ENCODE data around the gene RTL10. TPM values are rescaled to one million over a fixed set of nuclear protein-coding genes. Genes with fewer than 3 reads are reported as not detected.

Gene RTL10
- total and polyA plus RNA-seq, 2 of the 8 experiments (the other 6 are each of a cell fraction or from before 2014, with no cell fraction given) = 11.5 to 18.8 TPM

GRCh38 chr22:19851291-19852176, 3.1 kb downstream of the RTL10 start:
- Histone ChIP-seq H3K4me3 (ENCODE audit: extremely low read depth in 1 of 4, insufficient read depth in 2 of 4, low read depth in 3 of 4, low read length in 4 of 4) (no peak overlapping the region), H4K20me1 (replicated peaks in 1 of 2; ENCODE audit: control insufficient read depth in 1 of 2, insufficient read depth in 2 of 2, low read length in 2 of 2) (peaks cover 12 to 51% of the 10 kb centered on the region in 2 experiments), H3K18ac (ENCODE audit: extremely low read depth, low read length) (no peak overlapping the region), H3K79me1 (ENCODE audit: low read depth, low read length) (peaks cover 19% of the 10 kb centered on the region), H3K27ac (ENCODE audit: low read depth, low read length) (no peak overlapping the region), H2BK12ac (ENCODE audit: low read depth, low read length) (no peak overlapping the region), H3K27me3 (replicated peaks in 1 of 4; ENCODE audit: control insufficient read depth in 3 of 4, extremely low read depth in 1 of 4, insufficient read depth in 3 of 4, low read length in 3 of 4) (no peaks in the 10 kb centered on the region), H4K91ac (replicated peaks; ENCODE audit: insufficient read length, low read length) (no peak overlapping the region), H4K5ac (ENCODE audit: insufficient read length, low read depth, low read length) (no peak overlapping the region), H3K9ac (replicated peaks in 1 of 4; ENCODE audit: extremely low read depth in 1 of 4, low read depth in 3 of 4, low read length in 3 of 4) (no peak overlapping the region), H3K36me3 (ENCODE audit: control insufficient read depth in 2 of 4, insufficient read depth in 4 of 4, low read length in 3 of 4) (peaks cover 2 to 16% (median 14%) of the 10 kb centered on the region in 4 experiments; a peak in 6 of 8 replicates), H3K79me2 (ENCODE audit: control insufficient read depth in 1 of 2, insufficient read depth in 2 of 2, low read length in 2 of 2) (peaks cover 0 to 26% of the 10 kb centered on the region in 2 experiments; a peak in 3 of 4 replicates), H2BK5ac (ENCODE audit: low read depth, low read length) (no peak overlapping the region), H3K23me2 (ENCODE audit: low read depth, low read length) (peaks cover 16% of the 10 kb centered on the region; the same call in 1 of the 2 replicates), H3K4me1 (replicated peaks in 1 of 4; ENCODE audit: control insufficient read depth in 3 of 4, insufficient read depth in 4 of 4, low read length in 3 of 4) (peaks cover 0 to 24% (median 12%) of the 10 kb centered on the region in 4 experiments; a peak in 6 of 7 replicates), H2BK15ac (ENCODE audit: low read length) (no peak overlapping the region), H3K4me2 (ENCODE audit: insufficient read depth in 1 of 2, low read depth in 2 of 2, low read length in 2 of 2) (no peak overlapping the region), H2AFZ (ENCODE audit: low read length) (no peak overlapping the region), H3K9me3 (ENCODE audit: insufficient read depth in 2 of 2, low read depth in 1 of 2, low read length in 1 of 2) (no peaks in the 10 kb centered on the region), H4K8ac (ENCODE audit: extremely low read depth, insufficient read depth, low read length) (no peak overlapping the region; the same call in 1 of the 2 replicates), H3K4ac (replicated peaks; ENCODE audit: insufficient read length, low read depth, low read length) (no peak overlapping the region), H3K56ac (replicated peaks; ENCODE audit: insufficient read length, low read depth, low read length) (no peak overlapping the region), H2BK20ac (ENCODE audit: low read length) (no peak overlapping the region), H3K23ac (ENCODE audit: insufficient read length) (no peak overlapping the region), H3K14ac (ENCODE audit: insufficient read length) (no peak overlapping the region), H2BK120ac (replicated peaks; ENCODE audit: low read depth, low read length) (no peak overlapping the region), H2AK5ac (ENCODE audit: low read depth, low read length) (no peak overlapping the region)
- no peak for TF ChIP-seq EGR1 (IDR thresholded peaks at IDR 0.05; ENCODE audit: borderline replicate concordance, low read depth, low read length)
- no peak for TF ChIP-seq SIRT6 (IDR thresholded peaks at IDR 0.05; ENCODE audit: low read length)
- TF ChIP-seq TAF1 (IDR thresholded peaks at IDR 0.05; ENCODE audit: low read depth, low read length) = no peak
- no peak for TF ChIP-seq MAX (IDR thresholded peaks at IDR 0.05)
- TF ChIP-seq TAF7 (optimal IDR thresholded peaks at IDR 0.05; ENCODE audit: borderline replicate concordance, low read depth, low read length) = no peak
- TF ChIP-seq MAFK (IDR thresholded peaks at IDR 0.05; ENCODE audit: low read depth, low read length) = no peak
- no peak for TF ChIP-seq POU5F1 (IDR thresholded peaks at IDR 0.05; ENCODE audit: low read depth, low read length)
- no peak for TF ChIP-seq JUN (IDR thresholded peaks at IDR 0.05; ENCODE audit: low read depth, low read length)
- WGBS, 2 experiments (ENCODE audit: extremely low coverage in 1 of 2, insufficient coverage in 1 of 2, insufficient read length in 1 of 2, insufficient replicate concordance in 2 of 2, low coverage in 1 of 2, low lambda C conversion rate in 2 of 2, missing lambda C conversion rate in 1 of 2) = 91% methylated on average over 21 of the region's 21 CpGs; no CpG with 5 or more reads in 1 of the 2 experiments
- DNase-seq (ENCODE audit: low read depth in 1 of 2, low spot score in 2 of 2) (no peak), FAIRE-seq (no peak)
- CTCF ChIA-PET (ENCODE audit: partially characterized antibody) = interaction anchor here (0.6 to 1.8 kb wide), 11 partner anchors 9 to 96 kb away, joined by 3 to 7 read pairs (median 3); no protein-coding TSS in a partner anchor
- POLR2A ChIA-PET (ENCODE audit: partially characterized antibody) = interaction anchor here (1.5 to 2.1 kb wide), 4 partner anchors 9 to 40 kb away, joined by 4 to 7 read pairs (median 6); no protein-coding TSS in a partner anchor
